Measurements from ENCODE around the gene LYPD5. TPM values are rescaled to one million over a fixed set of nuclear protein-coding genes. Genes with fewer than 3 reads are reported as not detected.
"Not testable (repeated sequence)": the region's sequence is repeated elsewhere in the genome, so short reads cannot be mapped to it uniquely, and the experiment has no call there.

The LYPD5 gene
- total RNA-seq, 1 donor from 2014 or later, result not detected

DNA sequence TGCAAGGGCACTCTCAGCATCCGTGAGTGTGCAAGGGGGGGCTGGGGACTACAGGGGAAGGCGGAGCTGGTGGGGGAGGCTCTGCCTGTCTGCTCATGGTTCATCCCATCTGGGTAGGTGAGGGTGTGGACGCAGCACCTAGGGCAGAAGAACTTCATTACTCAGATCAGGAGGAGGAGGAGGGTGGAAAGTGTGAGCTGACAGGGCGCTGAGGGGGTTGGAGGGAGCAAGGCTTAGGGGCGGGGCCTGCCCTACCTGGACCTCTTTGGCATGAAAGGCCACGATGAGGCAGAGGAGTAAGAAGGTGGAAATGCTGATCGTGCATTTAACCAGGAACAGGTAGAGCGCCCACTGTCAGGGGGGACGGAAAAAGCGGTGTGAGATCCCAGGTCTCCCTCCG lies 26.0 kb downstream of the LYPD5 start:
- H3K9me3 ChIP-seq (ENCODE audit: insufficient read depth, low read depth, low read length), result no peaks in the 10 kb centered on the region
- no peak overlapping the region for H3K4me2 ChIP-seq (ENCODE audit: low read length)
- H3K4me1 Mint-ChIP-seq (ENCODE audit: low read depth, unreplicated experiment), result peaks cover 32% of the 10 kb centered on the region
- no peak overlapping the region for H3K9ac ChIP-seq (ENCODE audit: low read length)
- no peak for DNase-seq (ENCODE audit: low read depth)
- no peaks in the 10 kb centered on the region for H4K20me1 ChIP-seq (ENCODE audit: insufficient read depth, low read length)
- no peak overlapping the region for H3K4me3 ChIP-seq (ENCODE audit: insufficient read depth, low read depth, low read length)
- peaks cover 11% of the 10 kb centered on the region for H3K79me2 ChIP-seq (ENCODE audit: insufficient read depth, low read length)
- H3K27ac Mint-ChIP-seq (ENCODE audit: unreplicated experiment), result peak overlapping the region; percentile 18
- H2AFZ ChIP-seq (ENCODE audit: low read depth, low read length), result no peak overlapping the region
- H3K27ac ChIP-seq (ENCODE audit: low read depth, low read length), result no peak overlapping the region
- H3K27me3 ChIP-seq (ENCODE audit: insufficient read depth, low read length), result no peaks in the 10 kb centered on the region
- H3K4me1 ChIP-seq (ENCODE audit: insufficient read depth, low read length), result peaks cover 35% of the 10 kb centered on the region
- H3K27me3 Mint-ChIP-seq (ENCODE audit: low read depth, unreplicated experiment), result peaks cover 29% of the 10 kb centered on the region
- peaks cover 2% of the 10 kb centered on the region for H3K9me3 Mint-ChIP-seq (ENCODE audit: unreplicated experiment)
- H3K4me3 Mint-ChIP-seq (ENCODE audit: unreplicated experiment), result no peak overlapping the region
- peaks cover 4% of the 10 kb centered on the region for H3K36me3 Mint-ChIP-seq (ENCODE audit: low read depth, unreplicated experiment)
- no peaks in the 10 kb centered on the region for H3K36me3 ChIP-seq (ENCODE audit: insufficient read depth, low read length)
- no peak for FAIRE-seq
- TF ChIP-seq EZH2 (IDR thresholded peaks at IDR 0.05; ENCODE audit: insufficient read depth, low read length), result no peak
- TF ChIP-seq, protein P1, sequence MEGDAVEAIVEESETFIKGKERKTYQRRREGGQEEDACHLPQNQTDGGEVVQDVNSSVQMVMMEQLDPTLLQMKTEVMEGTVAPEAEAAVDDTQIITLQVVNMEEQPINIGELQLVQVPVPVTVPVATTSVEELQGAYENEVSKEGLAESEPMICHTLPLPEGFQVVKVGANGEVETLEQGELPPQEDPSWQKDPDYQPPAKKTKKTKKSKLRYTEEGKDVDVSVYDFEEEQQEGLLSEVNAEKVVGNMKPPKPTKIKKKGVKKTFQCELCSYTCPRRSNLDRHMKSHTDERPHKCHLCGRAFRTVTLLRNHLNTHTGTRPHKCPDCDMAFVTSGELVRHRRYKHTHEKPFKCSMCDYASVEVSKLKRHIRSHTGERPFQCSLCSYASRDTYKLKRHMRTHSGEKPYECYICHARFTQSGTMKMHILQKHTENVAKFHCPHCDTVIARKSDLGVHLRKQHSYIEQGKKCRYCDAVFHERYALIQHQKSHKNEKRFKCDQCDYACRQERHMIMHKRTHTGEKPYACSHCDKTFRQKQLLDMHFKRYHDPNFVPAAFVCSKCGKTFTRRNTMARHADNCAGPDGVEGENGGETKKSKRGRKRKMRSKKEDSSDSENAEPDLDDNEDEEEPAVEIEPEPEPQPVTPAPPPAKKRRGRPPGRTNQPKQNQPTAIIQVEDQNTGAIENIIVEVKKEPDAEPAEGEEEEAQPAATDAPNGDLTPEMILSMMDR (IDR thresholded peaks at IDR 0.05; ENCODE audit: insufficient read depth, low read depth, low read length), result no peak

DNA sequence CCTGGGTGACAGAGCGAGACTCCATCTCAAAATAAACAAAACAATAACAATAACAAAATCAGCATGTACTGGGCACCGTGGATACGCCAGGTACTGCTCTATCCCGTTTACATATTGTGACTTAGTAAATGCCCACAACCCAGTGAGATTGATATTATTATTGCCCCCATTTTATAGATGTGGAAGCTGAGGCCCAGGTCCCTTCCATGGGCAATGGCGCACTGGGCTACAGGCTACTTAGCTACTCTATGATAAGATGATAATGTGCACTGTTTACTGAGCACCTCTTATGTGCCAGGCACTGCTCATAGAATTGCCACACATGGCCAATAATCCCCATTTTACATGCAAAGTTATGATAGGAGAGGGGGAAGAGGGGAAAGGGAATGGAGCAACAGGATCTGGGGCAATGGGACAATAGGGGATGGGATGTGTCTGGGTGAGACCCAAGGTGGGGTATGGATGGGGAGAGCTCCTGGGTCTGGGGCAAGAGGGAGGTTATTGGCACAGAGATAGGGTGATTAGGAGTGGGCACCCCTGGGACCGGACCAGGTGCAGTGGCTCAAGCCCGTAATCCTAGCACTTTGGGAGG lies 26.9 kb downstream of the LYPD5 start:
- no peak overlapping the region for H3K4me3 Mint-ChIP-seq (ENCODE audit: unreplicated experiment)
- H3K27ac ChIP-seq (ENCODE audit: low read depth, low read length), result no peak overlapping the region
- H3K4me1 ChIP-seq (ENCODE audit: insufficient read depth, low read length), result peaks cover 28% of the 10 kb centered on the region
- no peak overlapping the region for H3K4me2 ChIP-seq (ENCODE audit: low read length)
- H4K20me1 ChIP-seq (ENCODE audit: insufficient read depth, low read length), result no peaks in the 10 kb centered on the region
- no peak overlapping the region for H2AFZ ChIP-seq (ENCODE audit: low read depth, low read length)
- no peak overlapping the region for H3K9ac ChIP-seq (ENCODE audit: low read length)
- FAIRE-seq, result no peak
- H3K4me3 ChIP-seq (ENCODE audit: insufficient read depth, low read depth, low read length), result no peak overlapping the region
- peaks cover 28% of the 10 kb centered on the region for H3K4me1 Mint-ChIP-seq (ENCODE audit: low read depth, unreplicated experiment)
- no peaks in the 10 kb centered on the region for H3K36me3 ChIP-seq (ENCODE audit: insufficient read depth, low read length)
- no peak for DNase-seq (ENCODE audit: low read depth)
- H3K9me3 Mint-ChIP-seq (ENCODE audit: unreplicated experiment), result peaks cover 2% of the 10 kb centered on the region
- no peak overlapping the region for H3K27ac Mint-ChIP-seq (ENCODE audit: unreplicated experiment)
- H3K27me3 Mint-ChIP-seq (ENCODE audit: low read depth, unreplicated experiment), result peaks cover 38% of the 10 kb centered on the region
- H3K27me3 ChIP-seq (ENCODE audit: insufficient read depth, low read length), result no peaks in the 10 kb centered on the region
- peaks cover 11% of the 10 kb centered on the region for H3K79me2 ChIP-seq (ENCODE audit: insufficient read depth, low read length)
- no peak for TF ChIP-seq EZH2 (IDR thresholded peaks at IDR 0.05; ENCODE audit: insufficient read depth, low read length)
- TF ChIP-seq, protein P1 (IDR thresholded peaks at IDR 0.05; ENCODE audit: insufficient read depth, low read depth, low read length), result no peak
- H3K36me3 Mint-ChIP-seq (ENCODE audit: low read depth, unreplicated experiment), result peaks cover 6% of the 10 kb centered on the region
- no peaks in the 10 kb centered on the region for H3K9me3 ChIP-seq (ENCODE audit: insufficient read depth, low read depth, low read length)

DNA sequence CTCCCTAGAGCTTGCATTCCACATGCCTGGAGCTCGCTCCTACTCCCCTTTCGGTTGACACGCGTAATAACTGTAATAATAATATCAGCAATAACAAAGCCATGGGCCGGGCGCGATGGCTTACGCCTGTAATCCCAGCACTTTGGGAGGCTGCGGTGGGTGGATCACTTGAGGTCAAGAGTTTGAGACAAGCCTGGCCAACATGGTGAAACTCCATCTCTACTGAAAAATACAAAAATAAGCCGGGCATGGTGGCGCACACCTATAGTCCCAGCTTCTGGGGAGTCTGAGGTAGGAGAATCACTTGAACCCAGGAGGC lies 27.3 kb downstream of the LYPD5 start:
- H3K9ac ChIP-seq (ENCODE audit: low read length); H3K4me3 Mint-ChIP-seq (ENCODE audit: unreplicated experiment); FAIRE-seq; H4K20me1 ChIP-seq (ENCODE audit: insufficient read depth, low read length); H3K9me3 Mint-ChIP-seq (ENCODE audit: unreplicated experiment); H3K27ac Mint-ChIP-seq (ENCODE audit: unreplicated experiment); H3K27ac ChIP-seq (ENCODE audit: low read depth, low read length); DNase-seq (ENCODE audit: low read depth); H3K36me3 ChIP-seq (ENCODE audit: insufficient read depth, low read length); H3K4me3 ChIP-seq (ENCODE audit: insufficient read depth, low read depth, low read length); H3K9me3 ChIP-seq (ENCODE audit: insufficient read depth, low read depth, low read length); H3K27me3 ChIP-seq (ENCODE audit: insufficient read depth, low read length); H3K36me3 Mint-ChIP-seq (ENCODE audit: low read depth, unreplicated experiment): not testable (repeated sequence)
- Histone ChIP-seq H3K4me2 (ENCODE audit: low read length) (peak overlapping the region; percentile 79), H3K4me1 (ENCODE audit: insufficient read depth, low read length) (peaks cover 25% of the 10 kb centered on the region), H3K79me2 (ENCODE audit: insufficient read depth, low read length) (peaks cover 11% of the 10 kb centered on the region), H2AFZ (ENCODE audit: low read depth, low read length) (peak overlapping the region; percentile 47)
- Mint-ChIP-seq H3K27me3 (ENCODE audit: low read depth, unreplicated experiment) (peaks cover 43% of the 10 kb centered on the region), H3K4me1 (ENCODE audit: low read depth, unreplicated experiment) (peaks cover 26% of the 10 kb centered on the region)

Data from astrocyte (in vitro differentiated cells and primary cell).